ENCODE measurements around the gene PPP2R1A. TPM values are rescaled to one million over a fixed set of nuclear protein-coding genes. Genes with fewer than 3 reads are reported as not detected.

PPP2R1A gene
- total RNA-seq, 1 experiment from 2014 or later = 266 TPM

- Histone ChIP-seq H3K79me2 (ENCODE audit: insufficient read depth, low read length) (no peaks in the 10 kb centered on the region), H3K9me2 (ENCODE audit: insufficient read depth) (no peaks in the 10 kb centered on the region), H3K27ac (ENCODE audit: low read depth, low read length) (no peak overlapping the region), H3K9ac (ENCODE audit: low read length) (no peak overlapping the region), H4K20me1 (ENCODE audit: insufficient read depth) (no peaks in the 10 kb centered on the region), H3K9me3 (ENCODE audit: control insufficient read depth in 1 of 2, insufficient read depth in 1 of 2, low read depth in 1 of 2, low read length in 2 of 2) (no peaks in the 10 kb centered on the region), H3K27me3 (ENCODE audit: insufficient read depth, low read length) (no peaks in the 10 kb centered on the region), H2AFZ (ENCODE audit: low read depth, low read length, poor library complexity, severe bottlenecking) (no peak overlapping the region), H3K36me3 (ENCODE audit: control insufficient read depth in 1 of 2, insufficient read depth in 2 of 2, low read length in 2 of 2) (no peaks in the 10 kb centered on the region), H3K4me2 (ENCODE audit: low read length) (no peak overlapping the region), H3K4me3 (replicated peaks in 1 of 2; ENCODE audit: low read depth in 1 of 2, low read length in 2 of 2) (no peak overlapping the region), H3K4me1 (ENCODE audit: control insufficient read depth in 1 of 2, insufficient read depth in 2 of 2, low read length in 2 of 2) (no peaks in the 10 kb centered on the region)
- TF ChIP-seq ELF1 (IDR thresholded peaks at IDR 0.05; ENCODE audit: borderline replicate concordance, low read depth) (no peak), CTCF (IDR thresholded peaks at IDR 0.05 in 2 of 3, conservative IDR thresholded peaks at IDR 0.05 in 1 of 3; ENCODE audit: borderline replicate concordance in 1 of 3, insufficient read depth in 1 of 3, low read depth in 2 of 3, low read length in 2 of 3) (peak; percentile 57 to 82 (median 82); a peak in 5 of 6 replicates), REST (IDR thresholded peaks at IDR 0.05; ENCODE audit: low read depth) (no peak), ATF3 (IDR thresholded peaks at IDR 0.05) (no peak), JUND (IDR thresholded peaks at IDR 0.05) (no peak), CEBPB (IDR thresholded peaks at IDR 0.05; ENCODE audit: low read depth) (no peak), RAD21 (IDR thresholded peaks at IDR 0.05; ENCODE audit: low read depth) (peak; percentile 79)
- POLR2A ChIA-PET = no interaction called here
- BruUV-seq (replicated peaks) = no TSS peak
- CTCF ChIA-PET = interaction anchor here (1.1 to 1.2 kb wide), 2 partner anchors 98 to 460 kb away, joined by 3 to 4 read pairs; partner anchors contain the start of gene ZNF616
- intact Hi-C loops (cut with micrococcal nuclease) = loop anchor here (1.0 to 10.0 kb wide), 2 partner anchors 99 to 453 kb away; partner anchors contain the start of gene ZNF616
- DNase-seq (ENCODE audit: low read depth, low spot score) = peak; percentile 44
- peak; percentile 71 for ATAC-seq
- RAD21 ChIA-PET (ENCODE audit: low non-redundant PET in 1 of 2, low total read pairs in 2 of 2, uncharacterized antibody in 2 of 2, unreplicated experiment in 2 of 2) = no interaction called here
Observed at GRCh38 chr19:52237771-52238400, 48.0 kb downstream of the PPP2R1A start.
